Measurements from ENCODE around the gene ABCB6. TPM values are rescaled to one million over a fixed set of nuclear protein-coding genes. Genes with fewer than 3 reads are reported as not detected.

ABCB6 gene
- total and polyA plus RNA-seq, 10 of the 15 experiments (the other 5 are each of a cell fraction or from before 2014, with no cell fraction given): 2.3 to 22.1 (median 13.8) TPM

DNA sequence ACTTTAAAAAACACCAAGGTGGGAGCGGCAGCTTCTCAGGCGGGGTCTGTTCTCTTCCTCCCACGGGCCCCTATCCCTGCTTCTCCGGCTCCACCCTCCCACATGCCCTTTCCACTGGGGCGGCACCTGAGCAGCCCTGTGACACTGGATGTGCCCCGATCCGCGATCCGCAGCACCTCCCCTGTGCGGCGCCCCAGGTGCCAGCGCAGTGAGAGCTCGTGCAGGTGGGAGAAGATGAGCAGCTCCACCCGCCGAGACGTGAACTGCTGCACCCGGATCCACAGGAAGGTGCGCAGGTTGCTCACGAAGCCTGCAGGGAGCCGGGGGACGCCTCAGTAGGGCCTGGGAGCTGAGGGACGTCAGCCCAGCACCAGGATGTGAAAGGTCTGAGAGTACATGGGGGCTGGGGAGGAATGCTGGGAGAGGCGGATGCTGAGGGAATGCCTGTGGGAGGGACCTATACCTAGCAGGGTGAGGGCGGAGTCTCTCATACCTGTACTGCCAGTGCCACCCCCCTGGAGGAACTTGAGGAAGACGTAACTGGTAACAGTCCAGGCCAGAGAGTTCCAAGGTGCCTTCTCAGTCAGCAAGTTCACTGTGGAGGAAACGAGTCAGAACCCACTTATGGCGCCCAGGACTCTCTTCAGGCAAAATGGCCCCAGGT is 2.8 kb downstream of the ABCB6 start:
- ATAC-seq (no peak), FAIRE-seq (no peak), DNase-seq (ENCODE audit: low read depth, low spot score) (no peak)
- H3K79me2 ChIP-seq (ENCODE audit: control insufficient read depth, insufficient read depth, low read length): peaks cover 14% of the 10 kb centered on the region
- H3K9me3 ChIP-seq (replicated peaks; ENCODE audit: control insufficient read depth, insufficient read depth, low read length): no peaks in the 10 kb centered on the region
- TF ChIP-seq STAT3 (IDR thresholded peaks at IDR 0.05; ENCODE audit: low read depth, low read length): no peak
- TF ChIP-seq POLR2A (IDR thresholded peaks at IDR 0.05; ENCODE audit: low read depth, low read length): 0 out of 2 replicates have a peak, but pooled peaks have one; percentile 30
- peaks cover 16% of the 10 kb centered on the region for H3K4me1 ChIP-seq (ENCODE audit: control insufficient read depth, insufficient read depth, low read length)
- H3K27me3 ChIP-seq (replicated peaks in 1 of 2; ENCODE audit: control insufficient read depth in 2 of 2, insufficient read depth in 2 of 2, low read length in 1 of 2): no peaks in the 10 kb centered on the region
- H3K27ac ChIP-seq (ENCODE audit: control insufficient read depth, insufficient read depth): no peak overlapping the region
- H3K36me3 ChIP-seq (ENCODE audit: control insufficient read depth in 2 of 2, insufficient read depth in 2 of 2, low read length in 1 of 2): peaks cover 1 to 18% of the 10 kb centered on the region in 2 experiments
- RAD21 ChIA-PET (ENCODE audit: unreplicated experiment): interaction anchor here (1.3 kb wide), 1 partner anchor 40 kb away, joined by 4 read pairs; the partner anchor contains the start of gene CNPPD1
- over 99% methylated on average over 27 of the region's 27 CpGs for WGBS (ENCODE audit: insufficient coverage, insufficient replicate concordance, low lambda C conversion rate, missing lambda C conversion rate)
- no peaks in the 10 kb centered on the region; the same call in 1 of the 2 replicates for H4K20me1 ChIP-seq (ENCODE audit: control insufficient read depth, insufficient read depth)
- SMC1A ChIA-PET (ENCODE audit: uncharacterized antibody, unreplicated experiment): interaction anchor here (0.7 to 2.4 kb wide), 3 partner anchors 10 to 79 kb away, joined by 3 to 9 read pairs (median 7); partner anchors contain the start of gene ZFAND2B
- CTCF ChIA-PET: interaction anchor here (0.8 to 3.2 kb wide), 9 partner anchors 9 to 136 kb away, joined by 3 to 14 read pairs (median 4); partner anchors contain the start of gene ZFAND2B
- in situ Hi-C loops (cut with MboI): no loop called here
- intact Hi-C loops (cut with micrococcal nuclease; ENCODE audit: unreplicated experiment): no loop called here
- H3K9ac ChIP-seq (ENCODE audit: control insufficient read depth, insufficient read depth, low read length): no peak overlapping the region
- no peak overlapping the region for H3K4me3 ChIP-seq
- no TSS peak for BruUV-seq (replicated peaks)
- H3K4me2 ChIP-seq (ENCODE audit: control insufficient read depth, insufficient read depth): peak overlapping the region; percentile 99; the same call in 1 of the 2 replicates
- POLR2A ChIA-PET: interaction anchor here (0.5 to 3.8 kb wide), 6 partner anchors 9 to 40 kb away, joined by 3 to 21 read pairs (median 4); partner anchors contain the start of genes ANKZF1, ATG9A, CNPPD1 and TUBA4B
- no peak overlapping the region for H2AFZ ChIP-seq (ENCODE audit: control insufficient read depth, low read depth, low read length)

DNA sequence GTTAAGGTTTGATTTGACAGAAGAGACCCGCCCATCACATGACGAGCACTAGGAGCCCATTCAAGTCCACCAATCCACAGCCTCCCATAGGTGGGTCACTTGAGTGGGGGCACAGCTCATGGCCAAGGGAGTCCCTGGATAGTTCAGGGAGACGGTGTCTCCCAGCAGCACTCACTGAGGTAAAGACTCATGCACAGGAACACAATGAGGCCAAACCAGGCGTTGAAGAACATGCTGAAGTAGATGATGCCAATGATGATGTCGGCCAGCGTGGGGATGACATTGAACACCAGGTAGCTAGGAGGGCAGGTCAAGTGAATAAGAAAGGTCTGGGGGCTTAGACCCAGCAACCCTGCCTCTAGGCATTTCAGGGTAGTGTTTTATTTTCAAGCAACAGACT is 4.0 kb downstream of the ABCB6 start:
- Histone ChIP-seq H3K27ac (ENCODE audit: control insufficient read depth, insufficient read depth) (no peak overlapping the region), H3K27me3 (replicated peaks in 1 of 2; ENCODE audit: control insufficient read depth in 2 of 2, insufficient read depth in 2 of 2, low read length in 1 of 2) (no peaks in the 10 kb centered on the region), H3K4me2 (ENCODE audit: control insufficient read depth, insufficient read depth) (no peak overlapping the region), H3K36me3 (ENCODE audit: control insufficient read depth in 2 of 2, insufficient read depth in 2 of 2, low read length in 1 of 2) (peaks cover 0 to 15% of the 10 kb centered on the region in 2 experiments; a peak in 3 of 4 replicates), H3K4me1 (ENCODE audit: control insufficient read depth, insufficient read depth, low read length) (peaks cover 16% of the 10 kb centered on the region), H4K20me1 (ENCODE audit: control insufficient read depth, insufficient read depth) (no peaks in the 10 kb centered on the region; the same call in 1 of the 2 replicates), H2AFZ (ENCODE audit: control insufficient read depth, low read depth, low read length) (no peak overlapping the region), H3K9ac (ENCODE audit: control insufficient read depth, insufficient read depth, low read length) (no peak overlapping the region), H3K9me3 (replicated peaks; ENCODE audit: control insufficient read depth, insufficient read depth, low read length) (no peaks in the 10 kb centered on the region), H3K4me3 (no peak overlapping the region), H3K79me2 (ENCODE audit: control insufficient read depth, insufficient read depth, low read length) (peaks cover 14% of the 10 kb centered on the region)
- ChIA-PET RAD21 (ENCODE audit: unreplicated experiment) (no interaction called here), POLR2A (no interaction called here), SMC1A (ENCODE audit: uncharacterized antibody, unreplicated experiment) (no interaction called here), CTCF (interaction anchor here (0.6 to 3.2 kb wide), 5 partner anchors 9 to 84 kb away, joined by 3 to 14 read pairs (median 4); no protein-coding TSS in a partner anchor)
- 91% methylated on average over 6 of the region's 6 CpGs for WGBS (ENCODE audit: insufficient coverage, insufficient replicate concordance, low lambda C conversion rate, missing lambda C conversion rate)
- FAIRE-seq: no peak
- intact Hi-C loops (cut with micrococcal nuclease; ENCODE audit: unreplicated experiment): no loop called here
- TF ChIP-seq POLR2AphosphoS5 (IDR thresholded peaks at IDR 0.05; ENCODE audit: low read length) (no peak), POLR2A (IDR thresholded peaks at IDR 0.05; ENCODE audit: low read depth, low read length) (0 out of 2 replicates have a peak, but pooled peaks have one; percentile 21)
- in situ Hi-C loops (cut with MboI): no loop called here
- no peak for DNase-seq (ENCODE audit: low read depth, low spot score)
- no peak for ATAC-seq
- no TSS peak for BruUV-seq (replicated peaks)

Data from GM12878 (cell line).